K562 (cell line): Measurements from ENCODE around the gene UBA3. TPM values are rescaled to one million over a fixed set of nuclear protein-coding genes. Genes with fewer than 3 reads are reported as not detected.
A peak's percentile ranks its signal among the peaks of the same experiment; 100 is the strongest.

Source experiments
- ATF1 ChIP-seq, 2 experiments: fragments of 450-650 bp in 1 of 2; IDR thresholded peaks; 2 replicates each; pipeline ENCODE4 v1.6.1; 2016; ENCODE audit warnings: missing compliant biosample characterization in 1 of 2, missing genetic modification characterization in 1 of 2
- CEBPG ChIP-seq, 3 experiments: fragments of 200-800 bp in 1 of 3; sonication (Bioruptor generic) in 1 of 3; sonication (generic) in 1 of 3; formaldehyde crosslinking in 1 of 3; IDR thresholded peaks in 2 of 3; conservative IDR thresholded peaks in 1 of 3; 2 replicates each; pipeline versions ENCODE4 v1.6.1 to v1.8.0; 2016 to 2022; ENCODE audit warnings: missing compliant biosample characterization in 2 of 3, missing genetic modification characterization in 2 of 3, mild to moderate bottlenecking in 1 of 3, missing genetic modification reagents in 1 of 3
- KLF10 ChIP-seq: fragments of 250-450 bp; sonication (Bioruptor Pico); IDR thresholded peaks from 2 replicates; pipeline ENCODE4 v1.6.1; 2021; ENCODE audit warnings: matching md5 sums
- MAFG ChIP-seq: fragments of 450-650 bp; conservative IDR thresholded peaks from 2 replicates; pipeline ENCODE4 v1.6.1; 2016; ENCODE audit warnings: missing genetic modification characterization, missing compliant biosample characterization
- MCM7 ChIP-seq, 2 experiments: fragments of 450-650 bp; IDR thresholded peaks; 2 replicates each; pipeline ENCODE4 v1.6.1; 2016 to 2018
- NCOA2 ChIP-seq, 2 experiments: fragments of 450-650 bp; IDR thresholded peaks; 2 replicates each; pipeline ENCODE4 v1.6.1; 2018; ENCODE audit warnings: mild to moderate bottlenecking in 2 of 2, moderate library complexity in 1 of 2; ENCODE audit not compliant: partially characterized antibody in 2 of 2
- TAF15 ChIP-seq: fragments of 200-400 bp; formaldehyde crosslinking; IDR thresholded peaks from 2 replicates; pipeline ENCODE4 v1.6.1; 2017; ENCODE audit warnings: mild to moderate bottlenecking, low read depth, low read length, moderate library complexity
- U2AF1 ChIP-seq: fragments of 200-400 bp; formaldehyde crosslinking; optimal IDR thresholded peaks from 2 replicates; pipeline ENCODE3; 2017; ENCODE audit warnings: mild to moderate bottlenecking, low read depth, low read length, moderate library complexity
- ZC3H4 ChIP-seq: sonication (generic); formaldehyde crosslinking; IDR thresholded peaks from 2 replicates; pipeline ENCODE4 v1.9.0; 2021; ENCODE audit warnings: missing genetic modification reagents, borderline replicate concordance
- ZNF436 ChIP-seq: fragments of 250-450, 450-650 bp; sonication (Bioruptor Pico); formaldehyde crosslinking; IDR thresholded peaks from 2 replicates; pipeline ENCODE4 v1.7.0; 2020; ENCODE audit warnings: mild to moderate bottlenecking
- ZNF444 ChIP-seq: fragments of 250-450 bp; sonication (Bioruptor Pico); IDR thresholded peaks from 2 replicates; pipeline ENCODE4 v1.4.0; 2020; ENCODE audit warnings: mild to moderate bottlenecking, moderate library complexity
- ZNF644 ChIP-seq: fragments of 200-800 bp; sonication (Bioruptor generic); IDR thresholded peaks from 2 replicates; pipeline ENCODE4 v1.6.1; 2016; ENCODE audit warnings: low read depth, missing genetic modification characterization, missing compliant biosample characterization
- polyA plus RNA-seq, 8 experiments: library from polyadenylated mRNA; depleted of rRNA in 4 of 8; stranded (reverse) in 5 of 8; unstranded in 3 of 8; fragments of >200 nt; fragmentation: Nextera tagmentation in 2 of 8; fragmentation: Illumina TruSeq in 1 of 8; extraction: Ambion mirVana in 2 of 8; extraction: Trizol in 1 of 8; gene quantifications; 2 replicates each; pipeline versions ENCODE4 v1.2.1 to v1.2.3, GENCODE V29; 2011 to 2014; ENCODE audit warnings: inconsistent platforms in 1 of 8, missing spikeins in 1 of 8
- total RNA-seq, 7 experiments: library from RNA; depleted of rRNA in 6 of 7; stranded (reverse); fragments of >200 nt in 6 of 7; fragmentation: Illumina TruSeq in 2 of 7; extraction: Trizol in 2 of 7; gene quantifications; 2 replicates each; pipeline versions ENCODE4 v1.2.1 to v1.2.3, GENCODE V29; 2011 to 2021; ENCODE audit warnings: low replicate concordance in 1 of 7
- TF ChIP-seq, protein P1 (sequence below): sonication (generic); formaldehyde crosslinking; IDR thresholded peaks from 2 replicates; pipeline ENCODE4 v1.8.0; 2022; ENCODE audit warnings: missing genetic modification reagents, mild to moderate bottlenecking, borderline replicate concordance
- TF ChIP-seq, protein P2 (sequence below): sonication (generic); formaldehyde crosslinking; IDR thresholded peaks from 2 replicates; pipeline ENCODE4 v1.8.1; 2023; ENCODE audit warnings: mild to moderate bottlenecking, missing genetic modification reagents
- TF ChIP-seq, protein P3 (sequence below): fragments of 200-800 bp; sonication (Bioruptor generic); IDR thresholded peaks from 2 replicates; pipeline ENCODE4 v1.6.1; 2016; ENCODE audit warnings: missing genetic modification characterization, missing compliant biosample characterization
- TF ChIP-seq, protein P4 (sequence below): IDR thresholded peaks from 2 replicates; pipeline ENCODE4 v1.6.1; 2011; ENCODE audit not compliant: insufficient read length; ENCODE audit errors: extremely low read depth

UBA3 gene
- total and polyA plus RNA-seq, 9 of the 15 experiments (the other 6 are each of a cell fraction or from before 2014, with no cell fraction given), result 23.2 to 80.0 (median 38.6) TPM

DNA sequence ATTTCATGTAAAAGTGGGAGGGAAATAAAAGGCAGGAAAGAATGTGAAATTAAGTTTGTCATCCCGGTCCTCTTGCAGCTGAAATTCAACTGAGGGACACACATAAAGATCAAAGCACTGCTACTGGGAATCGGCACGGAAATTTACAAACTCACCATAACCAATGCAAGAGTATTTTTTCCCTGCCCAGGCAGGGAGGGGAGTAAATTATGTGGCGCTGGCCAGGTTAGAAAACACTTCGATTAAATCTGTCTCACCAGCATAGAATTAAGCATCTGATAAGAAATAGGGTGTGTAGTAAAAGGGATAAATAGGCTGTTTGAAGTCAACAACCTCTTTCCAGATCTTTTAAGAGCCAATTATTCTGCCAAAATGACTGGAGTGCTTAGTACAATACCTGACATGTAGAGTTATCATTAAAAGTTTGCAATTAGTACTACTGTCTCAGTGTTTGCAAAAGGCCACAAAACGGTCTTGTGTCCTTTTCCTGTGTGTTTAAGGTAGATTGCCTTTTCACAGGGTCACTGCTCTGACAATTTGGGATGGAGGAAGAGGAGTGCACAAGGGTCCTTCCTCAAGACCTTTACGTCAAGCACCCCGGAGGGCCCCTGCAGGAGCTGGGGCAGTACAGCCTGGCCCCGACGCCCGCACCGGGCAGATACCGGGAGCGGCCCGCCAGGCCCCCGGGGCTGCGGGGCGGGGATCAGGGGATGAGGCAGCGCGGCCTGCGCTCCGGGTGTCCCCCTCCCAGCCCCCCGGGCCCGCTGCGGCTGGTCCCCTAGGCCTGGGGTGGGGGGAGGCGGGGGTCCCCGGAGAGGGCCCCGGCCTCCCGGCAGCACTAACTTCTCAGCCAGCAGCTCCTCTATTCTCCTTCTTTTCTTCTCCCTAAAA is 651 bp downstream of the UBA3 start (continued):
- TF ChIP-seq NCOA2 (IDR thresholded peaks at IDR 0.05; ENCODE audit: partially characterized antibody in 2 of 2) (peak in 1 of 2 experiments; percentile 39), ZC3H4 (CRISPR knock-in tag) (no peak), MCM7 (IDR thresholded peaks at IDR 0.05) (no peak), ZNF644 (tag) (no peak), U2AF1 (no peak), CEBPG (CRISPR knock-in tag; IDR thresholded peaks at IDR 0.05) (no peak), CEBPG (tag; conservative IDR thresholded peaks at IDR 0.05 in 1 of 2, IDR thresholded peaks at IDR 0.05 in 1 of 2) (no peak), TAF15 (no peak), ZNF436 (CRISPR knock-in tag) (no peak), ZNF444 (CRISPR knock-in tag) (no peak), ATF1 (CRISPR knock-in tag; IDR thresholded peaks at IDR 0.05) (no peak), ATF1 (tag; IDR thresholded peaks at IDR 0.05) (no peak), MAFG (tag) (no peak), KLF10 (CRISPR knock-in tag) (no peak)
- TF ChIP-seq, protein P1, sequence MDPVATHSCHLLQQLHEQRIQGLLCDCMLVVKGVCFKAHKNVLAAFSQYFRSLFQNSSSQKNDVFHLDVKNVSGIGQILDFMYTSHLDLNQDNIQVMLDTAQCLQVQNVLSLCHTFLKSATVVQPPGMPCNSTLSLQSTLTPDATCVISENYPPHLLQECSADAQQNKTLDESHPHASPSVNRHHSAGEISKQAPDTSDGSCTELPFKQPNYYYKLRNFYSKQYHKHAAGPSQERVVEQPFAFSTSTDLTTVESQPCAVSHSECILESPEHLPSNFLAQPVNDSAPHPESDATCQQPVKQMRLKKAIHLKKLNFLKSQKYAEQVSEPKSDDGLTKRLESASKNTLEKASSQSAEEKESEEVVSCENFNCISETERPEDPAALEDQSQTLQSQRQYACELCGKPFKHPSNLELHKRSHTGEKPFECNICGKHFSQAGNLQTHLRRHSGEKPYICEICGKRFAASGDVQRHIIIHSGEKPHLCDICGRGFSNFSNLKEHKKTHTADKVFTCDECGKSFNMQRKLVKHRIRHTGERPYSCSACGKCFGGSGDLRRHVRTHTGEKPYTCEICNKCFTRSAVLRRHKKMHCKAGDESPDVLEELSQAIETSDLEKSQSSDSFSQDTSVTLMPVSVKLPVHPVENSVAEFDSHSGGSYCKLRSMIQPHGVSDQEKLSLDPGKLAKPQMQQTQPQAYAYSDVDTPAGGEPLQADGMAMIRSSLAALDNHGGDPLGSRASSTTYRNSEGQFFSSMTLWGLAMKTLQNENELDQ (CRISPR knock-in tag), result no peak
- TF ChIP-seq, protein P2, sequence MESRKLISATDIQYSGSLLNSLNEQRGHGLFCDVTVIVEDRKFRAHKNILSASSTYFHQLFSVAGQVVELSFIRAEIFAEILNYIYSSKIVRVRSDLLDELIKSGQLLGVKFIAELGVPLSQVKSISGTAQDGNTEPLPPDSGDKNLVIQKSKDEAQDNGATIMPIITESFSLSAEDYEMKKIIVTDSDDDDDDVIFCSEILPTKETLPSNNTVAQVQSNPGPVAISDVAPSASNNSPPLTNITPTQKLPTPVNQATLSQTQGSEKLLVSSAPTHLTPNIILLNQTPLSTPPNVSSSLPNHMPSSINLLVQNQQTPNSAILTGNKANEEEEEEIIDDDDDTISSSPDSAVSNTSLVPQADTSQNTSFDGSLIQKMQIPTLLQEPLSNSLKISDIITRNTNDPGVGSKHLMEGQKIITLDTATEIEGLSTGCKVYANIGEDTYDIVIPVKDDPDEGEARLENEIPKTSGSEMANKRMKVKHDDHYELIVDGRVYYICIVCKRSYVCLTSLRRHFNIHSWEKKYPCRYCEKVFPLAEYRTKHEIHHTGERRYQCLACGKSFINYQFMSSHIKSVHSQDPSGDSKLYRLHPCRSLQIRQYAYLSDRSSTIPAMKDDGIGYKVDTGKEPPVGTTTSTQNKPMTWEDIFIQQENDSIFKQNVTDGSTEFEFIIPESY (CRISPR knock-in tag), result no peak
- TF ChIP-seq, protein P3, sequence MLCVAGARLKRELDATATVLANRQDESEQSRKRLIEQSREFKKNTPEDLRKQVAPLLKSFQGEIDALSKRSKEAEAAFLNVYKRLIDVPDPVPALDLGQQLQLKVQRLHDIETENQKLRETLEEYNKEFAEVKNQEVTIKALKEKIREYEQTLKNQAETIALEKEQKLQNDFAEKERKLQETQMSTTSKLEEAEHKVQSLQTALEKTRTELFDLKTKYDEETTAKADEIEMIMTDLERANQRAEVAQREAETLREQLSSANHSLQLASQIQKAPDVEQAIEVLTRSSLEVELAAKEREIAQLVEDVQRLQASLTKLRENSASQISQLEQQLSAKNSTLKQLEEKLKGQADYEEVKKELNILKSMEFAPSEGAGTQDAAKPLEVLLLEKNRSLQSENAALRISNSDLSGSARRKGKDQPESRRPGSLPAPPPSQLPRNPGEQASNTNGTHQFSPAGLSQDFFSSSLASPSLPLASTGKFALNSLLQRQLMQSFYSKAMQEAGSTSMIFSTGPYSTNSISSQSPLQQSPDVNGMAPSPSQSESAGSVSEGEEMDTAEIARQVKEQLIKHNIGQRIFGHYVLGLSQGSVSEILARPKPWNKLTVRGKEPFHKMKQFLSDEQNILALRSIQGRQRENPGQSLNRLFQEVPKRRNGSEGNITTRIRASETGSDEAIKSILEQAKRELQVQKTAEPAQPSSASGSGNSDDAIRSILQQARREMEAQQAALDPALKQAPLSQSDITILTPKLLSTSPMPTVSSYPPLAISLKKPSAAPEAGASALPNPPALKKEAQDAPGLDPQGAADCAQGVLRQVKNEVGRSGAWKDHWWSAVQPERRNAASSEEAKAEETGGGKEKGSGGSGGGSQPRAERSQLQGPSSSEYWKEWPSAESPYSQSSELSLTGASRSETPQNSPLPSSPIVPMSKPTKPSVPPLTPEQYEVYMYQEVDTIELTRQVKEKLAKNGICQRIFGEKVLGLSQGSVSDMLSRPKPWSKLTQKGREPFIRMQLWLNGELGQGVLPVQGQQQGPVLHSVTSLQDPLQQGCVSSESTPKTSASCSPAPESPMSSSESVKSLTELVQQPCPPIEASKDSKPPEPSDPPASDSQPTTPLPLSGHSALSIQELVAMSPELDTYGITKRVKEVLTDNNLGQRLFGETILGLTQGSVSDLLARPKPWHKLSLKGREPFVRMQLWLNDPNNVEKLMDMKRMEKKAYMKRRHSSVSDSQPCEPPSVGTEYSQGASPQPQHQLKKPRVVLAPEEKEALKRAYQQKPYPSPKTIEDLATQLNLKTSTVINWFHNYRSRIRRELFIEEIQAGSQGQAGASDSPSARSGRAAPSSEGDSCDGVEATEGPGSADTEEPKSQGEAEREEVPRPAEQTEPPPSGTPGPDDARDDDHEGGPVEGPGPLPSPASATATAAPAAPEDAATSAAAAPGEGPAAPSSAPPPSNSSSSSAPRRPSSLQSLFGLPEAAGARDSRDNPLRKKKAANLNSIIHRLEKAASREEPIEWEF, result no peak
- TF ChIP-seq, protein P4, sequence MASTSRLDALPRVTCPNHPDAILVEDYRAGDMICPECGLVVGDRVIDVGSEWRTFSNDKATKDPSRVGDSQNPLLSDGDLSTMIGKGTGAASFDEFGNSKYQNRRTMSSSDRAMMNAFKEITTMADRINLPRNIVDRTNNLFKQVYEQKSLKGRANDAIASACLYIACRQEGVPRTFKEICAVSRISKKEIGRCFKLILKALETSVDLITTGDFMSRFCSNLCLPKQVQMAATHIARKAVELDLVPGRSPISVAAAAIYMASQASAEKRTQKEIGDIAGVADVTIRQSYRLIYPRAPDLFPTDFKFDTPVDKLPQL, result peak; percentile 81
